ENCODE measurements around the gene TF.

Gene TF

DNA sequence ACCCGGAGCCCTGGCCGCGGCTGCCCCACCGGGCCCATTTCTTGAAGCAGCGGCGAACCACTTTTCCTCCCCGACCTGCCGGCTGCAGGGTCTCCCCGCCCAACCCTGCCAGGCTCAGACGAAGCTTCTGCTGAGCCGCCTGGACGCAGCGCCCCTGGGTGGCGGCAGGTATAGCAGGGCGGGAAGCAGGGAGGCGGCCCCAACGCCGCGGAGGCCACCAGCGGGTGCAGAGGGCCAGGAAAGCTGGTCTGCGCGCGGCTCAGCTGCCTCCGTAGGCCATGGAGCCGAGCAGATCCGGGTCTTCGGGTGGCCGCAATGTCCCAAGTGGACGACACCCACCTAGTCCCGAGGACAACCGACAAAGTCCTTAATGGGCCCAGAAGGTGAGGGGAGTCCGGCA is 37.6 kb downstream of the TF start:
- Histone ChIP-seq H3K36me3 (no peaks in the 10 kb centered on the region), H3K27me3 (peaks cover 11% of the 10 kb centered on the region), H3K4me1 (no peaks in the 10 kb centered on the region), H3K9me3 (no peaks in the 10 kb centered on the region), H3K4me3 (ENCODE audit: low read depth, low read length) (no peak overlapping the region)
- TF ChIP-seq, protein P1, sequence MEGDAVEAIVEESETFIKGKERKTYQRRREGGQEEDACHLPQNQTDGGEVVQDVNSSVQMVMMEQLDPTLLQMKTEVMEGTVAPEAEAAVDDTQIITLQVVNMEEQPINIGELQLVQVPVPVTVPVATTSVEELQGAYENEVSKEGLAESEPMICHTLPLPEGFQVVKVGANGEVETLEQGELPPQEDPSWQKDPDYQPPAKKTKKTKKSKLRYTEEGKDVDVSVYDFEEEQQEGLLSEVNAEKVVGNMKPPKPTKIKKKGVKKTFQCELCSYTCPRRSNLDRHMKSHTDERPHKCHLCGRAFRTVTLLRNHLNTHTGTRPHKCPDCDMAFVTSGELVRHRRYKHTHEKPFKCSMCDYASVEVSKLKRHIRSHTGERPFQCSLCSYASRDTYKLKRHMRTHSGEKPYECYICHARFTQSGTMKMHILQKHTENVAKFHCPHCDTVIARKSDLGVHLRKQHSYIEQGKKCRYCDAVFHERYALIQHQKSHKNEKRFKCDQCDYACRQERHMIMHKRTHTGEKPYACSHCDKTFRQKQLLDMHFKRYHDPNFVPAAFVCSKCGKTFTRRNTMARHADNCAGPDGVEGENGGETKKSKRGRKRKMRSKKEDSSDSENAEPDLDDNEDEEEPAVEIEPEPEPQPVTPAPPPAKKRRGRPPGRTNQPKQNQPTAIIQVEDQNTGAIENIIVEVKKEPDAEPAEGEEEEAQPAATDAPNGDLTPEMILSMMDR (IDR thresholded peaks at IDR 0.05; ENCODE audit: low read depth, low read length): no peak
- DNase-seq: no peak

GRCh38 chr3:133788024-133788423 is 41.8 kb downstream of the TF start:
- no peaks in the 10 kb centered on the region for H3K27me3 ChIP-seq
- no peaks in the 10 kb centered on the region for H3K4me1 ChIP-seq
- H3K4me3 ChIP-seq (ENCODE audit: low read depth, low read length): no peak overlapping the region
- H3K36me3 ChIP-seq: no peaks in the 10 kb centered on the region
- no peak for DNase-seq
- TF ChIP-seq, protein P1 (IDR thresholded peaks at IDR 0.05; ENCODE audit: low read depth, low read length): no peak
- peaks cover 6% of the 10 kb centered on the region for H3K9me3 ChIP-seq

- no peak for DNase-seq
- TF ChIP-seq, protein P1 (IDR thresholded peaks at IDR 0.05; ENCODE audit: low read depth, low read length): no peak
- Histone ChIP-seq H3K27me3 (no peaks in the 10 kb centered on the region), H3K4me3 (ENCODE audit: low read depth, low read length) (no peak overlapping the region), H3K36me3 (no peaks in the 10 kb centered on the region), H3K9me3 (peaks cover 6% of the 10 kb centered on the region), H3K4me1 (no peaks in the 10 kb centered on the region)
These were observed 46.1 kb downstream of the TF start for GRCh38 chr3:133792171-133792763.

GRCh38 chr3:133797396-133798105 is 51.4 kb downstream of the TF start:
- Histone ChIP-seq H3K4me3 (ENCODE audit: low read depth, low read length) (no peak overlapping the region), H3K36me3 (no peaks in the 10 kb centered on the region), H3K27me3 (peaks cover 7% of the 10 kb centered on the region; the same call in 1 of the 2 replicates), H3K4me1 (no peaks in the 10 kb centered on the region), H3K9me3 (0 out of 2 replicates have a peak, but pooled peaks cover 4% of the 10 kb centered on the region)
- TF ChIP-seq, protein P1 (IDR thresholded peaks at IDR 0.05; ENCODE audit: low read depth, low read length): no peak
- DNase-seq: no peak

DNA sequence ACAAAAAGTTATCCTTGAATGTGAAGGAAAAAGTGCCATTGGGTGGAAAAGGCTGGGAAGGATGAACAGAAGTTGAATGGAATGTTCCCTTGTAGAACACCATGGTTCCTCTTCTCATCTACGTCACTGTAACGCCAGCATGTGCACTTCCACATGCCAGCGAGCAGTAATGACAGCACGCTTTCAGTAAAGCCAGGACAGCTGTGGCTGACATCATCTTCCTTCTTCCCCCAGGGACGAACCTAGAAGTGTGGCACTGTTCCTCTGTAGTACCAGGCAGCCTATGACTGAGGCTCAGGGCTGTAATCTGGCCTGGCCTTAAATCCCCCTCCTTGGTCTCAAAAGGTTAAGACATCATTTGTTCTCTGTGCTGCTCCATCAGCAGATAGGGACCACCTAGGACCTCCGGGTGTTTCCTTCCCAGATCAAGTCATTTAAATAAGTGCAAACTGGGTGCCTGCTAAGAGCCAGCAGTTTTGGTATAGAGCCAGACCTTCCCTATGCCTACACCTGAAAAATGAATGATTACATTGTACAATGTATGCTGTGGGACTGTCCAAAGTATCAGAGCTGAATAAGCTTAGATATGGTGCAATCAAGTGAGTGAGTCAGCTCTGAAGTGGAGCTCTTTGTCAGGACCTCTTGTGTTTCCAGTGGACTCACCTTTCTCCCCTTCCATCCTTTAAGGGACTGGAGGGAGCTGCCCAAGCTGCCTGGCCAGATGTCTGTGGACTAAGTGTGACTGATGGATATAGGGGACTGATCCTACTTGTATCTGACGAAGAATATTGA is 53.8 kb downstream of the TF start:
- DNase-seq: peak; percentile 18
- Histone ChIP-seq H3K36me3 (no peaks in the 10 kb centered on the region), H3K9me3 (0 out of 2 replicates have a peak, but pooled peaks cover 4% of the 10 kb centered on the region), H3K4me1 (no peaks in the 10 kb centered on the region), H3K27me3 (peaks cover 7% of the 10 kb centered on the region; the same call in 1 of the 2 replicates), H3K4me3 (ENCODE audit: low read depth, low read length) (no peak overlapping the region)
- TF ChIP-seq, protein P1 (IDR thresholded peaks at IDR 0.05; ENCODE audit: low read depth, low read length): no peak

All from BE2C (cell line).